GM18505 (cell line): ENCODE results near the gene FGF1.

ENCODE experiments used
- ATAC-seq: cut with Tn5 transposase; IDR thresholded peaks from one replicate; pipeline ENCODE4 v1.9.1; 2021; ENCODE audit not compliant: unreplicated experiment
- POLR2A ChIP-seq: IDR thresholded peaks from 4 replicates; pipeline ENCODE4 v1.6.1; 2011; ENCODE audit warnings: borderline replicate concordance; ENCODE audit not compliant: insufficient read depth, insufficient read length; ENCODE audit errors: extremely low read depth

The FGF1 gene

DNA sequence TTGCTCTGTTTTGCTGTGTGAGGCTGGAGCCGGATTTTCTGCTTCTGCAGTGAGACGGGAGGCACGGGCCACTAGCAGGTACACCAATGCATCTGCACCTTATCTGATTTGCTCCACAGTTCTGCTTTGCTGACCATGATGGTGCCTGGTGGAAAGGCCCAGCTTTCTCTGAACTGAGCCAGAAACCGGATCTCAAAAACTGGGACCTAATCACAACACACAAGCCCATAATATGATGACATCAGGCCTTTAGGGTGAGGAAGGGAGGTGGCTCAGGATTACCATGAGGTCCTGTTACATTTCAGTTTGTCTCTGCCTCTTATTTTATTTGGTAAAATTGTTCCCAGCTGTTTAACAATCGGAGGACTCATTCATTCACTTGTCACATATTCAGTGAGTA is 49.8 kb downstream of the FGF1 start:
- no peak for ATAC-seq
- TF ChIP-seq POLR2A = no peak

DNA sequence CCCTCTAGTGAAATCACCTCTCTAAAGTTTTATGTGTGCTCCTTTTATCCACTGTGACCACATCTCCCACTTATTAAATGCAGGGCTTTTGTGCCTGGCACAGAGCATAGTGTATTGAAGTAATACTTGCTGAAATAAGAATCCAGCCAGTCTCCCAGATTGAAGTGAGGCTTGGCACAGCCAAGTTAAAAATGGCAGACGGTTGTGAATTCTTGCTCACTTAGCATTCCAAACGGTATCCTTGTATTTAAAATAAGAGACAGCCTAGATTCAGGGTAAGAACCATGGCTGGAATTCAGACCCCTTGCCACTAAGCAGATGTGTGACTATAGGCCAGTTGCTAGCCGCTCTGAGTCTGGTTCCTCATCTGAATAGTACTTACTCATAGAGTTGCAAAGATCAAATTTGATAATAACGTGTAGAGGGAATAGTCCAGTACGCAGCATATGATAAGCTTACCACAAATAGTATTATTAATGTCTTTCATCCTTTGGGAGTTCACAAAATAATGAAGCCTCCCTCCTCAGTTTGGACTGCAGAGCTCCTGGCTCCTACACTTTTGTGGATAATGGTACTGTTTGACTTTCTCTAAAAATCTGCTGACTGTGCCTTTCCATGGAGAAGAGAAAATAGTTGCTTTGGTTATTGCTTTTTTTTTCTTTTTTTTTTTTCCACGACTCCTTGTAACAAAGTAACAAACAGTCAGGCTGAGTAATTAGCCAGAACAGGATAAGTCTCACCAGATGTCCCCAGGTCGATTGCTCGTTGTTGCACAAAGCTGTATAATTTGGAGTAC is 51.5 kb downstream of the FGF1 start:
- ATAC-seq = no peak
- no peak for TF ChIP-seq POLR2A

GRCh38 chr5:142630927-142631539 is 54.9 kb downstream of the FGF1 start:
- no peak for TF ChIP-seq POLR2A
- no peak for ATAC-seq

- no peak for TF ChIP-seq POLR2A
These were observed 58.3 kb downstream of the FGF1 start for GRCh38 chr5:142627383-142628217.

DNA sequence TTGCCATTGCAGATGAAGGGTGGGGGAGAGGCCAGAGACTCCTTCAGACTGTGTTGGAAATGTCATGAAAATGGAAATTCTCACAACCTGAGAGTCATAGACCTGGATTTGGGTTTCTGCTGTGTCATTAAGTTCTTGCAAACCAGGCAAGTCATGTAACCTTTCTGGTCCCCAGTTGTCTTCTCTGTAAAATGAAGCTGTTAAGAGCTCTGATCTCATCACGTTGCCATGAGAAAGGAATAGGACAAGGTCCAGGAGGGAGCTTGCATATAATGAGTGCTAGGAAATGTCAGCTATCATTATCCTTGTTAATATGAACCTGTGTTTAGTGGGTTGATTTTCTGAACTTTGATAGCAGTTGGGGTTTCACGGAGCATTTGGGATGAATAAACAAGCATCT is 59.1 kb downstream of the FGF1 start:
- no peak for ATAC-seq
- TF ChIP-seq POLR2A = no peak

More at GRCh38 chr5:142627383-142628217, 58.3 kb downstream of the FGF1 start:
- ATAC-seq = no peak

DNA sequence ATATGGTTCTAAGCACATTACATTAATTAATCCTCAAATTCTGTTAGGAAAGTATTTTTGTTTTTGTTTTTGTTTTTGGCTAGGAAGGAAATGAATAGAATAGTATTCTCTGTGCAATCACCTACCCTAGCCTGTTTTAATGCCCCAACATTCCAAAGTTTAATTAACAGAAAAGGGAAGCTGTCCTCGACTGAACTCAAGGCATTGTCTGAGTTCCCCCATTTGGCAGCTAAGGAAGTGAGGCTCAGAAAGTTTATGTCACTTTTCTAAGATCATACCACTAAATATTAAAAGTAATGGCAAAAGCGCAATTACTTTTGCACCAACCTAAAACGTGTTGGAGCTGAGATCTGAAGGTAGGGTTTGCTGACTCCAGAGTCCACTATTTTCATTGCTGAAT is 59.8 kb downstream of the FGF1 start:
- ATAC-seq = no peak
- TF ChIP-seq POLR2A = no peak

- no peak for ATAC-seq
- no peak for TF ChIP-seq POLR2A
These were observed 64.7 kb downstream of the FGF1 start for GRCh38 chr5:142621227-142621626.

DNA sequence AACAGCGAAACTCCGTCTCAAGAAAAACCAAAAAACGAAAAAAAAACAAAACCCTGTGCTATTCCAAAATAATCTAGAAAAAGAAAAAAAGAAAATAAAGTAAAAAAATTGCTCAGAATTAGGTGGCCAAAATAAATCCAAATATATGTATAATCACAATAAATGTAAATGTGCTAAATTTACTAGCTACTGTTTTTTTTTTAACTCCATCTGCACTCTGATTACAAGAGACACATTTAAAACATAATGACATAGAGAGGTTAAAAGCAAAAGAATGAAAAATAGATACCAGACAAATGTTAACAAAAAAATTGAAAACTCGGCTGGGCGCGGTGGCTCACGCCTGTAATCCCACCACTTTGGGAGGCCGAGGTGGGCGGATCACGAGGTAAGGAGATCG is 66.1 kb downstream of the FGF1 start:
- ATAC-seq = no peak
- no peak for TF ChIP-seq POLR2A

DNA sequence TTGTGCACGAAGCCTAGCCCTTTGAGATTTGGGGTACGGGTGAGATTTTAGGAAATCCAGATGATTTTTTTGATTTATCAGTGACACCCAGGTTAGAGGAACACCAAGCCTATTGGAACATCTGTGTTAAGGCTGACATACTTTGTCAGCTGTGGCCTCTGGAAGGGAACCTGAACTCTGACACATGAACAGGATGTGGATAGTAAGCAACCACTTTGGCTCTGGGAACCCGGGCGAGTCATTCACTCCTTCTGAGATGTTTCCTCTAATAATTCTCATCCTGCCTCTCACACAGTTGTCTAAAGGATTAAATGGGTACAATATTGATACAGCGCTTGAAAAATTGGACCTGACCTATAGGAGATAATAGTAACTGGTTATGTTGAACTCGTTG is 67.8 kb downstream of the FGF1 start:
- ATAC-seq = no peak
- TF ChIP-seq POLR2A = no peak

DNA sequence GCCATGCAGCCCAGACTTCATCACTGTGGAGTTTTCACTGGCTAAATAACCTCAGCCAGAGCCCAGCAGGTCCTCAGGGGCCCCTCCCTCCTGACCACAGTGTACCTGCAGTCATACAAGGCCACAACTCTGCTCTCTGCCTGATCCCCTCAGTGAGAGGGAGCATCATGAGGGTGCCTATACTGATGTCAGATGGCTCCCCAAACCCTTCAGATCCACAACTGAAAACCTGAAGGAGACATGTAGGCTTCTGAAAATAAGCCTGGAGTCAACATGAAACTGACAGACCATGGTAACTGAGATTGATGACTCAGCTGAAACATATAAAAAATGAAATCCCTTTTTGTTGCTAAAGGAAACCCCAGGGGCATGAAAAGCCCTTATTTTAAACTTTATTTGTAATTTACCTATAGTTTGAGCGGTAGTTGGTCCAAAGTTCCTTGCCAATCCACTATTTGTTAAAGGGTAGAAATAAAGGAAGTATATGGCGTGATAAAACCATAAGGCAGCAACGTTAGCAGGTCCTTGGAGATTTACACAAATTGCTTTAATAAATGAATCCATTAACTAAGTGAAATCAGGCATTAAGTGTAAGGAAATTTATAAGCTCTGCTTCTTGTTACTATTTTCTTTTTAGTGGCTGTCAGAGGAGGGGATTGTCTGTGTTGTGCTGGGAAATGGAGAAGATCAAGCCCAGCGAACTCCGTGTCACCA is 68.3 kb downstream of the FGF1 start:
- ATAC-seq = no peak
- no peak for TF ChIP-seq POLR2A

DNA sequence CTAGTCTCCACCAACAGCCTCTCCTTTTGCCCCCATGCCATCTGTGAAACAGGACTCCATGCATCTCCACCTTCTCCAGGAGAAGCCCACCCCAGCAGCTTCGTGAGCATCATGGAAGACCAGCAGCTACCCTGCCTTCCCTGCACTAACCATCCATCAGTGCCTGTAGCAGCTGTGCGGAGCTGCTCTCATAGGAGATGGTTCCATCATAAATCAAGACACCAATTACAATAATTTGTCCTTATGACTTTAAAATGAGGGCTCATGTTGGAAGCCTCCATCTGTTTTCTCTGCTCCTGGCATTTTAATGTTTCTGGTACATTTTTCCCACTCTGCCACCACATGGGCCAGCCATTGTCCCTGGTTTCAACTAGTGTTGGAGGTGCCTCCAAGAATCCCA is 69.9 kb downstream of the FGF1 start:
- TF ChIP-seq POLR2A = no peak
- no peak for ATAC-seq

DNA sequence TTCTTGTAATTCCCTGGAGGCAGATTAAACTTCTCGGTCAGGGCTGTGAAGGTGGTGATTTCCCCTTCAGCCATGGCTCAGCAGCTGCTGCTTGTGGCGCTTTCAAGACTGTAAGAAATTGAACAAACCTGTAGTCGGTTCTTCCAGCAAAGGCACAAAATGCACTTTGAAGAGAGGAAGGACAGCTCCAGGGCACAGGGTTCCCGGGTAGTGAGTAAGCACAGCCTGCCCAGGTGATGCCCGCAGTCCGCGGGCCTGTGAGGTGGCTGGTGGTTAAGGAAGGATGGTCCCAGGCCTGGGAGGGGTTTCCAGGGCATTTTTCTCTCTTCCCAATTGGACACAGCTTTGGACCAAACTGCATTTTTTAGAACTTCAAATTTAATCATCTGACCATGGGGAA is 71.8 kb downstream of the FGF1 start:
- ATAC-seq = no peak

GRCh38 chr5:142613271-142613671 is 72.6 kb downstream of the FGF1 start:
- TF ChIP-seq POLR2A = no peak

More for the DNA sequence above, 71.8 kb downstream of the FGF1 start:
- TF ChIP-seq POLR2A = no peak

GRCh38 chr5:142612494-142613270 is 73.2 kb downstream of the FGF1 start:
- no peak for ATAC-seq
- TF ChIP-seq POLR2A = no peak

More at GRCh38 chr5:142613271-142613671, 72.6 kb downstream of the FGF1 start:
- ATAC-seq = no peak
